ENCODE results near the gene DGKE.
A peak's percentile ranks its signal among the peaks of the same experiment; 100 is the strongest.

DGKE gene

DNA sequence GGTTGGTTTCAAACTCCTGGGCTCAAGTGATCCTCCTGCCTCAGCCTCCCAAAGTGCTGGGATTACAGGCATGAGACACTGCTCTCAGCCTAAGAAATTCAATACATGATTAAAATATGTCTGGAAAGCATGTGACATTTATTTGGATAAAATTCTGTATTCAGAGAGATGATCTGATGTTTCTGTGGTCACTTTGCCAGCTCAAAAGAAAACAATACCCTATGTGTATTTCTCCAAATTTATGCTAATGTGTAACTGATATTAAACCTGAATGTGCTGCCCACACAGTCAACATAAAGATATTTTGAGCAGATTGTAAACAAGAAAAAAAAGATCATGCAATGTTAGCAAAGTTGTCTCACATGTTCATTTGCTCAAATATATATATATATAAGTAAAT, 16.9 kb upstream of the DGKE start:
- DNase-seq: no peak

GRCh38 chr17:56819030-56819429, 14.9 kb upstream of the DGKE start:
- DNase-seq: no peak

DNA sequence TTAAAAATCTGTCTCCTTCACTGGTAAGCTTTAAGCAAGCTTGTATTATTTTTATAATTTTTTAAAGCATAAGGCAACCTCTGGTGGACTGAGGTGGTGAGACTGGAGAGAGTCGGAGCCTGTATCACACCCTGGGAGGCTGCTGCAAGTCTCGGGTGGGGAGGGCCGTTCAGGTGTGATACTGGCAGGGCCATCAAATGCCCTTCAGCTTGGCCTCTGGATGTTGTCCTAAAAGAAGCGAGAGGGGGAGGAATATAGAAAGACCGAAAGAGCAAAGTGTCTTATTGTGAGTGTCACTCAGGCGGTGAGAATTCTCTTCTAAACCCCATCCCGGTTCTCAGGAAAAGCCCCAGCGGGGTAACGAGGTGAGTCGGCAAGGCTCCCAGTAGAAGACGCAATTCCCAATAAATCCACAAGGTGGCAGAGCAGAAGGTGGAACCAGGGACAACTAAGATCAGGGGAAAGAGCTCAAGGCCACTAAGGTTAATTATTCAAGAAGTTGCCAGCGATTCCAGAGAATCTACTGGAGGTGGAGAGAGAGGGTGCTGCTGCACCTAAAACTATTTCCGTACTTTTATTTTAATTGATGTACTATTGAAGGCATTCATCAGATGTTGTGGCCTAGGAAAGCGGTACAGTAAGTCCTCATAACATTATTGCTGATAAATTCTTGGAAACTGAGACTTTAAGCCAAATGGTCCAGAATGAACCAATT, 14.4 kb upstream of the DGKE start:
- peak; percentile 83 for DNase-seq

DNA sequence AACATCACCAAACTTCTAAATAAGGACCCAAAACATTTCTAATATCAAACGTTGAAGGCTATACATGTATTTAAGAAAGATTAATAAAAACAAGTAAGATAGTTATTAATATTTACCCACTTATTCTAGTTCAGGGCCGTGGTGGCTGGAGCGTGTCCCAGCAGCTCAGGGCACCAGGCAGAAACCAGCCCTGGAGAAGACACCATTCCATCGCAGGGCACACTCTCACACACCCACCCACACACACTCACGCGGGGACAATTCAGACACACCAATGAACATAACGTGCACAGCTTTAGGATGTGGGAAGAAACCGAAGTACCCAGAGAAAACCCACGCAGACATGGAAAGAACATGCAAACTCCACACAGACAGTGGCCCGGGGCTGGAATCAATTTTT, 13.7 kb upstream of the DGKE start:
- DNase-seq: no peak

- DNase-seq: no peak
These were observed 12.0 kb upstream of the DGKE start for GRCh38 chr17:56821847-56822534.

- no peak for DNase-seq
These were observed 11.2 kb upstream of the DGKE start for GRCh38 chr17:56822725-56823124.

DNA sequence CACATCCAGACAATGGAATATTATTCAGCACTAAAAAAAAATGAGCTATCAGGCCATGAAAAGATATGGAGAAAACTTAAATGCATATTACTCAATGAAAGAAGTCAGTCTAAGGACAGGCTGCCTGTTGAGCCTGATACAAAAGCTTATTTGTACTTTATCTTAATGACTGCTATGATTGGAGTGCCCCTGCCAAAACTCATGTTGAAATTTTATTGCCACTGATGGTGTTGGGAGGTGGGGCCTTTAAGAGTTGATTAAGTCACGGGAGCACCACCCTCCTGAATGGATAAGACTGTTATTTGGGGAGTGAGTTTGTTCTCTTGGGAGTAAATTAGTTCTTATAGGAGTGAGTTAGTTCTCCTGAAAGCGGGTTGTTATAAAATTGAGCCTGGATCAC, 10.1 kb upstream of the DGKE start:
- no peak for DNase-seq

- no peak for DNase-seq
These were observed 9.4 kb upstream of the DGKE start for GRCh38 chr17:56824503-56824902.

- no peak for DNase-seq
These were observed 7.1 kb upstream of the DGKE start for GRCh38 chr17:56826611-56827414.

GRCh38 chr17:56830726-56831368, 3.1 kb upstream of the DGKE start:
- no peak for DNase-seq

DNA sequence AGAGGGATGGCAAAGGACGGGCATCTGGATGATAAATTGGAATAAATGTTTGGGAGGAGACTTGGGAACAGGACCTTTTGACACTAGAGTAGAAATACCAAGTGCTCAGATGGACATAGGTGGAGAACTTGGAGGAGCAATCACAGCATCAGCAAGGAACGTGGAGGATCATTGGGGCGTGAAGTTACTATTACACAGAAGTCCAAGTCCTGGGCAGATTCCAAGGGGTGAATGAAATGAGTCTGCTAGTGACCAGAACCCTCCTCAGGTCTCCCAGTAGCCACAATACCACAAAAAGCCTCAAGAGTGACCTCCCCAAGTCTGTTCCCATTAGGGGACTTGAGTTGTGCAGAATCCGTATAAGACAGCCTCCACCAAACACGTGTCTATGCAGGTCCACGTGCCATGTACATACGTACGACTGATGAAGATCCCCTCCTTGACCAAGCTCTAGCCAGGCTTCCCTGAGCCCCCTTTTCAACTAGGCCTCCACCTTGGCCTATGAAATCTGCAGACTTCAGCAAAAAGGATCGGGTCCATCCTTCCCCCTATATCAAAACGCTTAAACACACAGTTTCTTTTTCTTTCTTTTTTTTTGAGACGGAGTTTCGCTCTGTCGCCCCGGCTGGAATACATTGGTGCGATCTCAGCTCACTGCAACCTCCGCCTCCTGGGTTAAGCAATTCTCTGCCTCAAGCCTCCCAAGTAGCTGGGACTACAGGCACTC, 2.4 kb upstream of the DGKE start:
- no peak for DNase-seq

DNA sequence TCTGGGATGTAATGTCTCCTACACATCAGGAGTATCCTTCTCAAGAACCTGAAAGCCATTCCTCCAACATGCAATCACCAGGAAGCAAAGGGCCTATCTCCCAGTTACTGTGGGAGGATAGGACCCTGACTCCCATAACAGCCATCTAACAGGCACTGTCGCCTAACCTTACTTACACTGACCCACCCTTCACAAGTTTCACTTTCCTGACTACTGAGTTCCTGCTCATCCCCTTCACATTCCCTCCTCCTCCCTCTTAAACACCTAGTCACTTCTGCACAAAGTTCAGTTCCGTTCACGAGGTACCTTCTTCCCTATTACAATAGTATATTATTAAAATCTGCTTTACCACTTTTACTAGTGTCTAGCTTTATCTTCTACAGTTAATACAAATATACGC, 1.5 kb upstream of the DGKE start:
- no peak for DNase-seq

GRCh38 chr17:56833057-56833808, 718 bp upstream of the DGKE start:
- DNase-seq: peak; percentile 89

DNA sequence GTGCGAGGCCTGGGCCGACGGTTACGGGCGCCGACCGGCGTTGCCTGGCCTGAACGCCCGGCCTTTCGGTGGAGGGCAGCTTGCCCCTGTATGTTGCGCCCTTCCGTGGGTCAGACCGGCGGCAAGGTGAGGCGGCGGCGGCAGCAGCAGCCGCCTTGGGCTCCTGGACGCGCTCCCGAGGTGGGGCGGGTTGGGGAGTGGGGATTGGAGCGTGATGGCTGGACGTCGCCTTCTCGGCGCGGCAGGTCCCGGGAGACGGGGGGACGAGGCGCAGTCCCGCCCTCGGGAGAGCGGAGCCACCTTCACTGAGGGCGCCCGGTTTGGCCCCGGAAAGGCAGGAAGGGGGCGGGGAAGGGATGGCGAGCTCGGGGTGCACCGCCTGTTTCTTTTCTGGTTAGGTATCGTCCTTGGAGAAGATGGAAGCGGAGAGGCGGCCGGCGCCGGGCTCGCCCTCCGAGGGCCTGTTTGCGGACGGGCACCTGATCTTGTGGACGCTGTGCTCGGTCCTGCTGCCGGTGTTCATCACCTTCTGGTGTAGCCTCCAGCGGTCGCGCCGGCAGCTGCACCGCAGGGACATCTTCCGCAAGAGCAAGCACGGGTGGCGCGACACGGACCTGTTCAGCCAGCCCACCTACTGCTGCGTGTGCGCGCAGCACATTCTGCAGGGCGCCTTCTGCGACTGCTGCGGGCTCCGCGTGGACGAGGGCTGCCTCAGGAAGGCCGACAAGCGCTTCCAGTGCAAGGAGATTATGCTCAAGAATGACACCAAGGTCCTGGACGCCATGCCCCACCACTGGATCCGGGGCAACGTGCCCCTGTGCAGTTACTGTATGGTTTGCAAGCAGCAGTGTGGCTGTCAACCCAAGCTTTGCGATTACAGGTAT, 671 bp downstream of the DGKE start:
- peak; percentile 89 for DNase-seq

DNA sequence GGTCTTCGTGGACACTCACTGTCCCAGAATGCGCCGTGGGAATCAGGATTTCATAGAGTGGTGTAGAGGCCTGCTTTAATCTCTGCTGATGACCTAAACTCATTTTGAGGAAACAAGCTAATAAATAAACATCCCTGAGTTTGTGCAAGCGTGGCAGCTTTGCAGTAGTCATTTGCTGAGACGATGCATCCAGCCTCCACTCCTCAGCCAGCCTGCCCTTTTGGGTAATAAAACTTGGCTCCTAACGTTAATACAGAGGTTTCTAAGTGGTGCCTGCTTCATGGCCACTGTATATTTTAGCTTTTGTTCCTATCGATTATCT, 1.3 kb downstream of the DGKE start:
- DNase-seq: no peak

DNA sequence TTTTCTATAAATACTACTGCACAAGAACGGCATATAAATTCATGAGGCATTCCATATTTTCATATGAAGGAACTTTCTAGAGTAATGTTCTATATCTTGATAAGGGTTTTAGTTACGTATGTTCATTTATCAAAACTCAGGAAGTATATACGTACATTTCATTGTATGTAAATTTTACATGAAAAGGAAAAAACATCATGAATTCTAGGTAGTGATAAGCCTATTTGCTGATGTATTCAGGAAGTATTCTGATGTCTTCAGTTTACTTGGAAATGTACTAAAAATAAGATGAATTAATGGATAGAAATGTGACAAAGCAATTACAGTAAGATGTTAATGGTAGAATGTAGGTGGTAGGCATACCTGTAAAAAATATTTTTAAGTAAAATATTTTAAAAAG, 4.7 kb downstream of the DGKE start:
- DNase-seq: no peak

DNA sequence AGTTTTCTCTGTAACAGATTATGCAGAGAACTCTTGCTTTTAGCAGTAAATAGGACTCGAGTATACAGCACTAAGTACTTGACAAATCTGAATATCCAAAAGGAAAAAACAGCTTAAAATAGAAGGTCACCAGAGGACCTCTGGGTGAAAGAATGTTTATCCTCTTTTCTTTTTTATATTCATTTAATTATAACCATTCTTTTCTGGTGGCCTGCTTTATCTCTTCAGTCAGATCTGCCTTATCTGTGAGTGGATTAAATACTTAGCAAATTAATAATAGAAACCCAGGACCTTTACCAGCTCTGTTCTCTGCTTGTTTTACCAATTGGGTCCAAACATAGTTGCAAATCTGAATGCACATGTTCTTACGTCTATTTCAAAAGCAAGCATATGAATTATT, 8.6 kb downstream of the DGKE start:
- DNase-seq: no peak

DNA sequence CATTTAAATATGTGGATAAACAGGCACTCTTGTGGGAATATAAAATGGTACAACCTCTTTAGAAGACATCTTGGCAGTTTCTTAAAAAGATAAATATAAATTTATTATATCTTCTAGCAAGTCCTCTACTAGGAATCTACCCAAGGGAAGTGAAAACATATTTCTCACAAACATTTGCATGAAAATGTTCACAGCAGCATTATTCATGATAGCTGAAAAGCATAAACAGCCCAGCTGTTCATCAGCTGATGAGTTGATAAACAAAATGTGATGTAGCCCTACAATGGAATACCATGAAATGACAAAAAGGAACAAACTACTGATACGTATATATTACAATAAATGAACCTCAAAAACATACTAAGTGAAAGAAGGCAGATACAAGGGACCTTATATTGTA, 12.0 kb downstream of the DGKE start:
- DNase-seq: no peak

DNA sequence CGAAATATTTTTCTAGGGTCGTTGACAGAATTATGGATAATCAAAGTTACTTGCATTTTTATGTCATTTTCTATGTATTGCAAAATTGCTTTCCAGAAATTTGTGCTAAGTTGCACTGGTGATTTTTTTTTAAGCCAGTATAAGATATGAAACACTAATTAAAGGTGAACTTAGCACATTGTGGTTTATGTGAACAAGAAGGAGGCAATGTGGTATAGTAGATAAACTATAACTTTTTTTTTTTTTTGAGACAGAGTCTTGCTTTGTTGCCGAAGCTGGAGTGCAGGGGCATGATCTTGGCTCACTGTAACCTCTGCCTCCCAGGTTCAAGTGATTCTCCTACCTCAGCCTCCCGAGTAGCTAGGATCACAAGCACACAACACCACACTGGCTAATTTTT, 13.2 kb downstream of the DGKE start:
- no peak for DNase-seq

DNA sequence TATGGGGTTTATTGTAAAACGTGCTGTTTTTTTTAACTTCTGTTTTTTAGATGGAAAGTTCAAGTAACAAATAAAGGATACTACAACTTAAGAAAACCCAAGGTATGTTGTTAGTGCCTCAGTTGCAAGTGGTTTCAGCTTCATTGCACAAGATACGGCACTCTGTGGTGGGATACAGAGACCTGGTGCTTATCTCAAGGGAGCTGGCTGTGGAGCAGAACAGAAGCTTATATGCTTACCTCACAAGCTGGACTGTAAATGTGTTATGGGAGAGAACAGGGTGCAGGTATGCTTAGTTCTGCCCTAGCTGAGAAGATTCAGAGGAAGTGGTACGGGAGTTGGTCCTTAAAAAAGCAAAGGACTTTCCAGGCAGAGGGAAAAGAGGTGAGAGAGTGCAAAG, 15.2 kb downstream of the DGKE start:
- DNase-seq: no peak

- no peak for DNase-seq
These were observed 16.6 kb downstream of the DGKE start for GRCh38 chr17:56850591-56850990.
